Left ventricle myocardium inferior (tissue), 1 donor: ENCODE measurements around the gene PAH. TPM values are rescaled to one million over a fixed set of nuclear protein-coding genes. Genes with fewer than 3 reads are reported as not detected.

Source experiments
- DNase-seq: peaks from one replicate; pipeline ENCODE4 v3.0.0-alpha.2; 2020
- H3K27ac ChIP-seq: fragments of 200-600 bp; replicated peaks from 2 replicates; pipeline ENCODE4 v1.8.0; 2021
- H3K27me3 ChIP-seq: fragments of 200-600 bp; 2 replicates; pipeline ENCODE4 v1.8.0; 2021; ENCODE audit warnings: low read depth
- H3K36me3 ChIP-seq: fragments of 200-600 bp; 2 replicates; pipeline ENCODE4 v1.8.0; 2021
- H3K4me1 ChIP-seq: fragments of 200-600 bp; 2 replicates; pipeline ENCODE4 v1.8.0; 2021
- H3K4me3 ChIP-seq: fragments of 200-600 bp; 2 replicates; pipeline ENCODE4 v1.8.0; 2021; ENCODE audit warnings: mild to moderate bottlenecking, moderate library complexity
- H3K9me3 ChIP-seq: fragments of 200-600 bp; replicated peaks from 2 replicates; pipeline ENCODE4 v1.8.0; 2021
- CTCF ChIP-seq: fragments of 200-600 bp; IDR thresholded peaks from 2 replicates; pipeline ENCODE4 v1.8.0; 2021; ENCODE audit warnings: antibody characterized with exemption, mild to moderate bottlenecking, borderline replicate concordance
- intact Hi-C: fragments of 100-400 bp; cut with micrococcal nuclease; formaldehyde crosslinking; loops from one replicate; pipeline ENCODE4 v1.11.0; 2022
- total RNA-seq: library from RNA; stranded (reverse); fragmentation: NEBNext Ultra II Directional; extraction: Animal tissue kit (Norgen Biotek cat#: 25700); gene quantifications from one replicate; pipeline ENCODE4 v1.2.1, GENCODE V29; 2021
- donor health status: DM: no; HTN: yes; CAD: no; lungs with severe emphysema.

PAH gene
- total RNA-seq, 1 donor from 2014 or later = not detected

DNA sequence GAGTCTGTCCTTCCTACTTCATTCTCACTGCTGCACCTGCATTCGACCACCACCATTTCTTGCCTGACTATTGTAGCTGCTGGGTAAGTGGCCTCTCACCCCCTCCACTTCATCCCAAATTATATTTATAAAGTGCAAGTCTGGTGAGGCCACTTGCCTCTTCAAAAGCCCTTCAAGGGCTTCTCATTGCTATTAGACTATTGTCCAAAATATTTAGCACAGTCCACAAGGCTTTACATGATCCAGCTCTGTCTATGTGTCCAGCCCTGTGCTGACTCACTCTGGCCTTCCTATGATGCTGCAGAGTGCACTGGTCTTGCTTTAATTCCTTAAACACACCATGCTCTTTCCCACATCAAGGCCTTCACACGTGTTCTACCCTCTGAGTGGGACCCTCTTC, 46.0 kb downstream of the PAH start:
- Histone ChIP-seq H3K27ac (no peak overlapping the region), H3K4me1 (no peaks in the 10 kb centered on the region), H3K4me3 (no peak overlapping the region), H3K36me3 (no peaks in the 10 kb centered on the region), H3K9me3 (no peaks in the 10 kb centered on the region), H3K27me3 (no peaks in the 10 kb centered on the region)
- no peak for DNase-seq
- no peak for TF ChIP-seq CTCF
- intact Hi-C loops = no loop called here

DNA sequence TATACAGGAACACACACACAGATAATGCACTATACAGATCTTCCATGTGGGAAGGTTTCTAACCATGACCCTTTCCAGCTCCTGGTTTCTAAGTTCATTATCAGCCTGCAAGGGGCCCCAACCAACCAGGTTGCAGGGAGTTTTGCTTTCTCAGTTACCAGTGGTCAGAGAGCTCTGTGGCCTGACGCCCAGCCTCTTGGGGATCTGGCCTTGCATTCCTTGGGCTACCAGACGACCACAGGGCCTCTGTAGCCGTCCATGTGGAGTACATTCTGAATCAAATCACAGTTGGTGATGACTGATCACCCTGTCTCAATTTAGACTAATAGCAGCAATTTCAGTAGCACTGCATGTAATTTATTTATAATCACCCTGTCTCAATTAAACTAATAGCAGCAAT, 47.5 kb downstream of the PAH start:
- H3K27me3 ChIP-seq = no peaks in the 10 kb centered on the region
- no peak overlapping the region for H3K4me3 ChIP-seq
- DNase-seq = no peak
- H3K4me1 ChIP-seq = no peaks in the 10 kb centered on the region
- intact Hi-C loops = no loop called here
- H3K36me3 ChIP-seq = no peaks in the 10 kb centered on the region
- H3K9me3 ChIP-seq = no peaks in the 10 kb centered on the region
- TF ChIP-seq CTCF = no peak
- no peak overlapping the region for H3K27ac ChIP-seq

- H3K4me1 ChIP-seq = no peaks in the 10 kb centered on the region
- DNase-seq = no peak
- no peaks in the 10 kb centered on the region for H3K27me3 ChIP-seq
- TF ChIP-seq CTCF = no peak
- no peak overlapping the region for H3K4me3 ChIP-seq
- H3K27ac ChIP-seq = no peak overlapping the region
- H3K9me3 ChIP-seq = no peaks in the 10 kb centered on the region
- intact Hi-C loops = no loop called here
- H3K36me3 ChIP-seq = no peaks in the 10 kb centered on the region
These were observed 51.0 kb downstream of the PAH start for GRCh38 chr12:102865821-102866615.

- Histone ChIP-seq H3K36me3 (no peaks in the 10 kb centered on the region), H3K9me3 (peaks cover 10% of the 10 kb centered on the region), H3K4me3 (no peak overlapping the region), H3K4me1 (no peaks in the 10 kb centered on the region), H3K27ac (no peak overlapping the region), H3K27me3 (no peaks in the 10 kb centered on the region)
- no peak for DNase-seq
- intact Hi-C loops = no loop called here
- no peak for TF ChIP-seq CTCF
These were observed 54.6 kb downstream of the PAH start for GRCh38 chr12:102862486-102862885.

DNA sequence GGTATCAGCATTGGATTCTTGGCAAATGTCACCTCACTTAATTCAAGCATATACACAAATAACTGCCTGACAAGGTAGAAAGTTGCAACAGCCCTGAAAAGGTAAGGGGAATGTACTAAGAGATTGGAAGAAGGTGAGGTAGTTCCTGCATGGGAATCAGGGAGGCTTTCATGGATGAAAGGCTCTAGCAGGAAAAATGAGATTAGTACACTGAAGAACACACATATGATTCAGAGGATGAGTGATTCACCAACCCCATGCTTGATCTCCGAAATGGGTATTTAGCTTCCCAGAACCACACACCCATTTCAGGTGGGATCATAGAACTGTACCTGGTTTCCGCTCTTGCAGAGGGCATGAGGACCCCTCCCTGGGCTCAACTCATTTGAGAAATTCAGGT, 65.8 kb downstream of the PAH start:
- intact Hi-C loops = no loop called here
- no peak overlapping the region for H3K27ac ChIP-seq
- no peak for TF ChIP-seq CTCF
- H3K27me3 ChIP-seq = peaks cover 11% of the 10 kb centered on the region
- no peak overlapping the region for H3K4me3 ChIP-seq
- H3K9me3 ChIP-seq = no peaks in the 10 kb centered on the region
- no peaks in the 10 kb centered on the region for H3K4me1 ChIP-seq
- H3K36me3 ChIP-seq = no peaks in the 10 kb centered on the region
- no peak for DNase-seq
